MM.1S (cell line): ENCODE results near the gene DNAAF1.

Source experiments
- DNase-seq: peaks from one replicate; pipeline ENCODE4 v3.0.0-alpha.2; 2015
- H2AFZ ChIP-seq: fragments of 300-600 bp; sonication (generic); 2 replicates; pipeline ENCODE4 v1.6.0; 2016; ENCODE audit warnings: antibody characterized with exemption, low read length
- H3F3A ChIP-seq: fragments of 300-600 bp; sonication (generic); 2 replicates; pipeline ENCODE4 v1.6.1; 2016; ENCODE audit warnings: mild to moderate bottlenecking, antibody characterized with exemption, low read length, moderate library complexity, mixed read lengths; ENCODE audit not compliant: insufficient read depth
- H3K27ac ChIP-seq: fragments of 300-600 bp; sonication (generic); 2 replicates; pipeline ENCODE4 v1.5.1; 2016; ENCODE audit warnings: mild to moderate bottlenecking, low read length
- H3K27me3 ChIP-seq: fragments of 300-600 bp; sonication (generic); replicated peaks from 2 replicates; pipeline ENCODE4 v1.6.0; 2016; ENCODE audit warnings: low read length; ENCODE audit not compliant: insufficient read depth
- H3K36me3 ChIP-seq: fragments of 300-600 bp; sonication (generic); replicated peaks from 2 replicates; pipeline ENCODE4 v1.6.1; 2016; ENCODE audit warnings: mild to moderate bottlenecking, low read length, mixed read lengths; ENCODE audit not compliant: insufficient read depth
- H3K4me1 ChIP-seq: fragments of 300-600 bp; sonication (generic); 2 replicates; pipeline ENCODE4 v1.6.1; 2016; ENCODE audit warnings: low read length, mixed read lengths
- H3K4me2 ChIP-seq: fragments of 300-600 bp; sonication (generic); 2 replicates; pipeline ENCODE4 v1.6.0; 2016; ENCODE audit warnings: low read depth, low read length
- H3K4me3 ChIP-seq: fragments of 300-600 bp; sonication (generic); 2 replicates; pipeline ENCODE4 v1.5.1; 2016; ENCODE audit warnings: low read length, mixed read lengths
- H3K79me2 ChIP-seq: fragments of 300-600 bp; sonication (generic); 2 replicates; pipeline ENCODE4 v1.6.1; 2016; ENCODE audit warnings: mixed run types, low read length, mixed read lengths
- H3K9ac ChIP-seq: fragments of 300-600 bp; sonication (generic); 2 replicates; pipeline ENCODE4 v1.6.1; 2016; ENCODE audit warnings: low read length, mixed read lengths
- H3K9me2 ChIP-seq: fragments of 300-600 bp; sonication (generic); replicated peaks from 2 replicates; pipeline ENCODE4 v1.6.1; 2016; ENCODE audit warnings: mild to moderate bottlenecking, low read length, mixed read lengths; ENCODE audit not compliant: insufficient read depth
- H3K9me3 ChIP-seq: fragments of 300-600 bp; sonication (generic); replicated peaks from 2 replicates; pipeline ENCODE4 v1.6.1; 2016; ENCODE audit warnings: mild to moderate bottlenecking, low read length, mixed read lengths; ENCODE audit not compliant: insufficient read depth
- H4K20me1 ChIP-seq: fragments of 300-600 bp; sonication (generic); 2 replicates; pipeline ENCODE4 v1.6.1; 2016; ENCODE audit warnings: mild to moderate bottlenecking, low read length, moderate library complexity, mixed read lengths; ENCODE audit not compliant: insufficient read depth
- EZH2 ChIP-seq: fragments of 300-600 bp; sonication (generic); optimal IDR thresholded peaks from 2 replicates; pipeline ENCODE3; 2017; ENCODE audit warnings: low read depth, mild to moderate bottlenecking, antibody characterized with exemption, low read length, mixed read lengths
- EZH2phosphoT487 ChIP-seq: fragments of 300-600 bp; sonication (generic); IDR thresholded peaks from 2 replicates; pipeline ENCODE4 v1.6.1; 2018; ENCODE audit warnings: antibody characterized with exemption, low read length
- TF ChIP-seq, protein P1 (sequence below): fragments of 300-600 bp; sonication (generic); IDR thresholded peaks from 2 replicates; pipeline ENCODE4 v1.5.1; 2016; ENCODE audit warnings: antibody characterized with exemption, low read length, mixed read lengths

Gene DNAAF1

DNA sequence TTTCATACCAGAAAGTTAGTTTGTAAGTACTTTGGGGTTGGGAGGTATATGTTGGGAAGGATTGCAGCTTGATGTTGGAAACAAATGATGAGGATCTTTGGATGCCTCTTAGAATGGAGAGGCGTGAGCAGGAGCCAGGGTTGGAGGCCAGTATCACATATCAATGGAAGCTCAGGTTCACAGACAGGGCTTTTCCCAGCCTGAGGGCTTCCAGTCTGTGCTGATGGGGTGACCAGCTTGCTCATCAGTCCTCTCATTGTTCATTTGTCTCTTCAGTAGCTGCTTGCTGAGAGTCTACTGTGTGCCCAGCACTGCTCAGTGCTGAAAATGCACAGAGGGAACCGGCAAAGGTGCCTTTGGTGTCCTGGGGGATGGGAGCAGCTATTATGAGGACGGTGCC lies 5.8 kb downstream of the DNAAF1 start:
- Histone ChIP-seq H3K9me2 (no peaks in the 10 kb centered on the region), H3K4me1 (no peaks in the 10 kb centered on the region), H4K20me1 (no peaks in the 10 kb centered on the region), H3K9me3 (no peaks in the 10 kb centered on the region), H3K27ac (no peak overlapping the region), H3K4me3 (no peak overlapping the region), H3K9ac (no peak overlapping the region), H3K4me2 (no peak overlapping the region), H3K36me3 (no peaks in the 10 kb centered on the region), H3F3A (no peaks in the 10 kb centered on the region), H2AFZ (no peak overlapping the region), H3K79me2 (no peaks in the 10 kb centered on the region), H3K27me3 (no peaks in the 10 kb centered on the region)
- no peak for DNase-seq
- no peak for TF ChIP-seq EZH2
- TF ChIP-seq EZH2phosphoT487 = no peak
- TF ChIP-seq, protein P1, sequence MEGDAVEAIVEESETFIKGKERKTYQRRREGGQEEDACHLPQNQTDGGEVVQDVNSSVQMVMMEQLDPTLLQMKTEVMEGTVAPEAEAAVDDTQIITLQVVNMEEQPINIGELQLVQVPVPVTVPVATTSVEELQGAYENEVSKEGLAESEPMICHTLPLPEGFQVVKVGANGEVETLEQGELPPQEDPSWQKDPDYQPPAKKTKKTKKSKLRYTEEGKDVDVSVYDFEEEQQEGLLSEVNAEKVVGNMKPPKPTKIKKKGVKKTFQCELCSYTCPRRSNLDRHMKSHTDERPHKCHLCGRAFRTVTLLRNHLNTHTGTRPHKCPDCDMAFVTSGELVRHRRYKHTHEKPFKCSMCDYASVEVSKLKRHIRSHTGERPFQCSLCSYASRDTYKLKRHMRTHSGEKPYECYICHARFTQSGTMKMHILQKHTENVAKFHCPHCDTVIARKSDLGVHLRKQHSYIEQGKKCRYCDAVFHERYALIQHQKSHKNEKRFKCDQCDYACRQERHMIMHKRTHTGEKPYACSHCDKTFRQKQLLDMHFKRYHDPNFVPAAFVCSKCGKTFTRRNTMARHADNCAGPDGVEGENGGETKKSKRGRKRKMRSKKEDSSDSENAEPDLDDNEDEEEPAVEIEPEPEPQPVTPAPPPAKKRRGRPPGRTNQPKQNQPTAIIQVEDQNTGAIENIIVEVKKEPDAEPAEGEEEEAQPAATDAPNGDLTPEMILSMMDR = no peak

DNA sequence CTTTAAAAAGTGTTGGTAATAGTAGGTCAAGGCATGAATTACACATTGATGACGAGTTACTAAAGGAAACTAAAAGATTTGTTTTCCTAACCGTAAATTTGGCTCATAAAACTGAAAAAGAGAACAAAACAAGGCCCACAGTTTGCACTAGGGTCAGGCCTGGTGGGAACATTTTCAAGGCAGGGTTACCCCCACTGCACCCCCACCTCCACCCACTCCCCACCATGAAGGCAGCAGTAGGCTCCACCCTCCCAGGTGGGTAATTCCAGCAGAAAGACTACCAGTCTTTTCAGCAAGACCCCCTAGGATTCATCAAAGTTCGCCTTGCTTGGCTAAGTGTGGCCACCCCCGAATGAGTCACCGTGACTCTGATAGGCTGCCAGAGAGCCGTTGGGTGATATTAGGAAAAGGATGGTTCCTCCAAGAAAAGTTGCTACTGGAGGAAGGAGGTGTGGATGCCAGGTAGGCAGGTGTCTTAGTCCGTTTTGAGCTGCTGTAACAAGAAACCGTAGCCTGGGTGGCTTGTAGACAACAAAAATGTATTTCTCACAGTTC lies 8.6 kb downstream of the DNAAF1 start:
- TF ChIP-seq EZH2phosphoT487 = no peak
- no peak for TF ChIP-seq EZH2
- TF ChIP-seq, protein P1 = no peak
- no peak overlapping the region for H3K27ac ChIP-seq

DNA sequence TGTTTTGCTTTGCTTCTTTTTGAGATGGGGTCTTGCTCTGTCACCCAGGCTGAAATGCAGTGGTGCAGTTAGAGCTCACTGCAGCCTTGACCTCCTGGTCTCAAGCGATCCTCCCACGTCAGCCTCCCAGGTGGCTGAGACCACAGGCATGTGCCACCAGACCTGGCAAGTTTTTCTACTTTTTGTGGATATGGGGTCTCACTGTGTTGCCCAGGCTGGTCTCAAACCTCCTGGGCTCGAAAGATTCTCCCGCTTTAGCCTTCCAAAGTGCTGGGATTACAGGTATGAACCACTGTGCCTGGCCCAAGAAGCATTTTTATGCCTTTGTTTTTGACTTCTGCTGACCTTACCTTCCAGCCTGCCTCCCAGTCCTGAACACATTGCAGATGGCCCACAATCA lies 10.1 kb downstream of the DNAAF1 start:
- Histone ChIP-seq H3K36me3 (no peaks in the 10 kb centered on the region), H3K4me2 (no peak overlapping the region), H4K20me1 (no peaks in the 10 kb centered on the region), H3K4me1 (no peaks in the 10 kb centered on the region), H3K27me3 (no peaks in the 10 kb centered on the region), H3K9ac (no peak overlapping the region), H2AFZ (no peak overlapping the region), H3K9me3 (no peaks in the 10 kb centered on the region), H3K27ac (no peak overlapping the region), H3K79me2 (no peaks in the 10 kb centered on the region), H3K4me3 (no peak overlapping the region), H3K9me2 (no peaks in the 10 kb centered on the region), H3F3A (no peaks in the 10 kb centered on the region)
- TF ChIP-seq EZH2phosphoT487 = no peak
- TF ChIP-seq, protein P1 = no peak
- no peak for TF ChIP-seq EZH2
- no peak for DNase-seq

More for the DNA sequence above, 8.6 kb downstream of the DNAAF1 start:
- no peak overlapping the region for H3K4me3 ChIP-seq
- no peaks in the 10 kb centered on the region for H3K27me3 ChIP-seq
- no peak overlapping the region for H3K9ac ChIP-seq
- H3K36me3 ChIP-seq = no peaks in the 10 kb centered on the region
- H3K4me2 ChIP-seq = no peak overlapping the region
- no peak for DNase-seq
- H3K9me2 ChIP-seq = no peaks in the 10 kb centered on the region
- no peak overlapping the region for H2AFZ ChIP-seq
- no peaks in the 10 kb centered on the region for H3K4me1 ChIP-seq
- no peaks in the 10 kb centered on the region for H3F3A ChIP-seq
- no peaks in the 10 kb centered on the region for H4K20me1 ChIP-seq
- H3K9me3 ChIP-seq = no peaks in the 10 kb centered on the region
- H3K79me2 ChIP-seq = no peaks in the 10 kb centered on the region
